Mesenchymal stem cell (in vitro differentiated cells and primary cell): ENCODE results near the gene PKIB.

Experiments
- DNase-seq: peaks from one replicate; pipeline ENCODE4 v3.0.0-alpha.2; 2013
- H2AFZ ChIP-seq: one replicate; pipeline ENCODE4 v1.6.1; 2013; ENCODE audit warnings: low read depth, mild to moderate bottlenecking, control low read depth, inconsistent platforms, low read length, moderate library complexity
- H2AK5ac ChIP-seq: 2 replicates; pipeline ENCODE4 v1.6.1; 2013; ENCODE audit warnings: low read length, moderate library complexity, mild to moderate bottlenecking, inconsistent platforms; ENCODE audit not compliant: severe bottlenecking
- H2BK120ac ChIP-seq: one replicate; pipeline ENCODE4 v1.6.1; 2013; ENCODE audit warnings: low read depth, mild to moderate bottlenecking, inconsistent platforms, low read length, moderate library complexity
- H2BK12ac ChIP-seq, 2 experiments: one replicate each; pipeline ENCODE4 v1.6.1; 2013; ENCODE audit warnings: inconsistent platforms in 2 of 2, low read length in 2 of 2, mild to moderate bottlenecking in 2 of 2, moderate library complexity in 2 of 2, control low read depth in 1 of 2
- H2BK15ac ChIP-seq: one replicate; pipeline ENCODE4 v1.6.1; 2013; ENCODE audit warnings: mild to moderate bottlenecking, low read depth, inconsistent platforms; ENCODE audit not compliant: poor library complexity, severe bottlenecking
- H2BK5ac ChIP-seq: 2 replicates; pipeline ENCODE4 v1.6.1; 2013; ENCODE audit warnings: low read depth, mild to moderate bottlenecking, low read length, control low read depth, inconsistent platforms; ENCODE audit not compliant: poor library complexity, severe bottlenecking
- H3K14ac ChIP-seq, 2 experiments: one replicate each; pipeline ENCODE4 v1.6.1; 2013; ENCODE audit warnings: inconsistent platforms in 2 of 2, low read length in 2 of 2, control low read depth in 1 of 2, mild to moderate bottlenecking in 1 of 2, moderate library complexity in 1 of 2
- H3K18ac ChIP-seq, 2 experiments: one replicate each; pipeline ENCODE4 v1.6.1; 2013; ENCODE audit warnings: inconsistent platforms in 2 of 2, low read length in 2 of 2, control low read depth in 1 of 2, low read depth in 1 of 2, mild to moderate bottlenecking in 1 of 2
- H3K23ac ChIP-seq, 2 experiments: one replicate each; pipeline ENCODE4 v1.6.1; 2013; ENCODE audit warnings: inconsistent platforms in 2 of 2, low read length in 2 of 2, mild to moderate bottlenecking in 2 of 2, moderate library complexity in 2 of 2, control low read depth in 1 of 2
- H3K27ac ChIP-seq: 2 replicates; pipeline ENCODE4 v1.5.1; 2013; ENCODE audit warnings: mild to moderate bottlenecking, moderate library complexity, low read length, control low read depth, inconsistent platforms; ENCODE audit not compliant: poor library complexity, severe bottlenecking
- H3K27me3 ChIP-seq, 2 experiments: 2 replicates each; pipeline versions ENCODE4 v1.6.1 to v1.7.0; 2013; ENCODE audit warnings: low read length in 2 of 2, mild to moderate bottlenecking in 2 of 2, moderate library complexity in 2 of 2, control low read depth in 1 of 2, inconsistent platforms in 1 of 2; ENCODE audit not compliant: control insufficient read depth in 1 of 2, insufficient read depth in 1 of 2
- H3K36me3 ChIP-seq, 2 experiments: 2 replicates each; pipeline versions ENCODE4 v1.6.1 to v1.7.0; 2013; ENCODE audit warnings: low read length in 2 of 2, control low read depth in 1 of 2, inconsistent platforms in 1 of 2, low read depth in 1 of 2, mild to moderate bottlenecking in 1 of 2; ENCODE audit not compliant: insufficient read depth in 2 of 2, control insufficient read depth in 1 of 2
- H3K4ac ChIP-seq, 2 experiments: one replicate each; pipeline ENCODE4 v1.6.1; 2013; ENCODE audit warnings: inconsistent platforms in 2 of 2, low read length in 2 of 2, mild to moderate bottlenecking in 2 of 2, moderate library complexity in 2 of 2, control low read depth in 1 of 2, low read depth in 1 of 2
- H3K4me1 ChIP-seq: 2 replicates; pipeline ENCODE4 v1.6.1; 2013; ENCODE audit warnings: low read depth, low read length, control low read depth; ENCODE audit not compliant: control insufficient read depth, insufficient read depth
- H3K4me2 ChIP-seq: 2 replicates; pipeline ENCODE4 v1.6.1; 2013; ENCODE audit warnings: low read length, mild to moderate bottlenecking, inconsistent platforms; ENCODE audit not compliant: poor library complexity, severe bottlenecking
- H3K4me3 ChIP-seq, 2 experiments: 2 replicates each; pipeline versions ENCODE4 v1.5.1 to v1.7.0; 2013; ENCODE audit warnings: low read length in 2 of 2, mild to moderate bottlenecking in 2 of 2, control low read depth in 1 of 2, low read depth in 1 of 2; ENCODE audit not compliant: insufficient read depth in 1 of 2
- H3K79me1 ChIP-seq: replicated peaks from 2 replicates; pipeline ENCODE4 v1.6.1; 2013; ENCODE audit warnings: mild to moderate bottlenecking, control low read depth, low read length, inconsistent platforms; ENCODE audit not compliant: poor library complexity, severe bottlenecking
- H3K9ac ChIP-seq: 2 replicates; pipeline ENCODE4 v1.7.0; 2013; ENCODE audit warnings: mild to moderate bottlenecking, low read length, moderate library complexity
- H3K9me3 ChIP-seq: 2 replicates; pipeline ENCODE4 v1.7.0; 2013; ENCODE audit warnings: mild to moderate bottlenecking, low read length; ENCODE audit not compliant: control insufficient read depth
- H4K8ac ChIP-seq: one replicate; pipeline ENCODE4 v1.6.1; 2013; ENCODE audit warnings: inconsistent platforms, mild to moderate bottlenecking, low read length, moderate library complexity
- H4K91ac ChIP-seq: one replicate; pipeline ENCODE4 v1.6.1; 2013; ENCODE audit warnings: mild to moderate bottlenecking, low read length, inconsistent platforms
- WGBS: methylation state at CpG from one replicate; pipeline ENCODE4 v1.1.7; 2013; ENCODE audit warnings: mixed read lengths; 5-methylcytosine and 5-hydroxymethylcytosine counted together

Gene PKIB

DNA sequence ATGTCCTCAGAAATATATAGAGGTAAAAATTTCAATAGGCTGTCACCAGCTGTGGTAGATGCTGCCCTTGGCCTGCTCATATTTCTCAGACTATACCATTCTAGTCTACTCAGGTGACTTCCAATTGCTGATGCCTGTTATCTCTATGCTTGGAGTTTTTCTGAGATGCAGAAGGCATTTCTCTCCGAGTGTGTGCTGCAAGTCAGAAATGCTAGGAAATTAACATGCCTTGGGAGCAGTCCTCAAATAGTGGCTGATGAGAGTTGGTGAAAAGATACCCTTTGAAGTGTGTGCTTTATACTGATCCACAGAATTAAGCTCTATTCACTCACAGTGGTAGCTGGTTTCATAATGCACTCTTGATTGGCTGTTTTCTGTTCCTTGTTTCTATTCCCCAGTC, 43.2 kb upstream of the PKIB start:
- Histone ChIP-seq H3K14ac (no peak overlapping the region), H3K4me3 (no peak overlapping the region), H3K9me3 (peaks cover 3% of the 10 kb centered on the region), H3K18ac (no peak overlapping the region), H3K4ac (no peak overlapping the region), H3K27me3 (no peaks in the 10 kb centered on the region), H2BK15ac (no peak overlapping the region), H2AFZ (no peak overlapping the region), H2BK120ac (no peak overlapping the region), H3K4me2 (no peak overlapping the region), H3K36me3 (no peaks in the 10 kb centered on the region), H4K8ac (no peak overlapping the region), H2BK5ac (no peak overlapping the region), H3K9ac (no peak overlapping the region), H2BK12ac (no peak overlapping the region), H2AK5ac (no peak overlapping the region), H3K79me1 (no peaks in the 10 kb centered on the region), H4K91ac (no peak overlapping the region), H3K23ac (no peak overlapping the region), H3K4me1 (peaks cover 10% of the 10 kb centered on the region), H3K27ac (no peak overlapping the region)
- DNase-seq, result no peak
- 92% methylated on average over 1 of the region's 1 CpG for WGBS

DNA sequence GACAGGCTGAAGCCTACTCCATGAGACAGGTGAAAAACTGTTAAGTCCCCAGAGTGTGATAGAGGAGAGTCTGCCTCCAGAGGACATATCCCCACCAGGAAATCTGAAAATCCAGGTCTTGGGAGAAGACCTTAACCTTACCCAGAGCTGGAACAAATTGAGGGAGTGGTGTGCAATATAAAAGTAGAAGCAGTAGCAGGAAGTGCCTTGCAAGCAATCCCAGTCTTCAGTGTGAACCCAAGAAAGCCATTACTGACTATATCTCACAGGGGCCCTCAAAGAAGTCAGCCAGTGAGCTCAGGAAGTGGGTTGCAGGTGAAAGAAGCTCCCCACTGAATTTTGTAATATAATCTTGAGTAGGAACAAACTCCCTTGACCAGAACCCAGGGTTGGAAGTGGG, 41.9 kb upstream of the PKIB start:
- H2BK120ac ChIP-seq, result no peak overlapping the region
- H3K79me1 ChIP-seq, result no peaks in the 10 kb centered on the region
- no peak overlapping the region for H2AFZ ChIP-seq
- no peak overlapping the region for H3K4me2 ChIP-seq
- H3K36me3 ChIP-seq, result no peaks in the 10 kb centered on the region
- H3K18ac ChIP-seq, result peak overlapping the region in 1 of 2 experiments; percentile 52
- peaks cover 10% of the 10 kb centered on the region for H3K4me1 ChIP-seq
- no peak overlapping the region for H2AK5ac ChIP-seq
- no peak overlapping the region for H3K14ac ChIP-seq
- H3K4me3 ChIP-seq, result no peak overlapping the region
- H3K9me3 ChIP-seq, result no peaks in the 10 kb centered on the region
- H2BK5ac ChIP-seq, result no peak overlapping the region
- no peak overlapping the region for H4K8ac ChIP-seq
- no peaks in the 10 kb centered on the region for H3K27me3 ChIP-seq
- DNase-seq, result no peak
- H3K4ac ChIP-seq, result no peak overlapping the region
- no peak overlapping the region for H3K23ac ChIP-seq
- H3K9ac ChIP-seq, result no peak overlapping the region
- H3K27ac ChIP-seq, result no peak overlapping the region
- H2BK15ac ChIP-seq, result no peak overlapping the region
- no peak overlapping the region for H2BK12ac ChIP-seq
- H4K91ac ChIP-seq, result no peak overlapping the region

DNA sequence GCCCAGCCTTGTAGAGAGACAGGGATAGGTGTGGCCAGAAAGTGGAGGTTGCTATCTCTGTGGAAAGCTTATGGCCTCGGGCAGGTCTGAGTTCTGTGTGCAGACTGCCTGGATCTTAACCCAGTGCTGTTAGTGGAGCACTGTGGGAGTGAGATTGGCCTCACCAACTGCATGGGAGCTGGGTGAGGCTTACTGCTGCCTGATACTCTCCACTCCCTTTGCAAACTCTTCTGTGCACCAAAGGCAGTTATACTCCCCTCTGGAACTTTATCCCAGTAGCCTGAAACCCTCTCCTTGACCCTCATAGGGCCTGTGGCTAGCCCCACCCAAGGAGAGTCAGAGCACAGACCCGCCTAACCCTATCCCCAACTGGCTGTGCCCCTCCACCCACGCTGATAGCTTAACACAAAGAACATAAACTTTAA, 41.4 kb upstream of the PKIB start:
- Histone ChIP-seq H3K23ac (no peak overlapping the region), H4K8ac (peak overlapping the region; percentile 14), H3K18ac (peak overlapping the region in 1 of 2 experiments; percentile 52), H3K14ac (peak overlapping the region in 1 of 2 experiments; percentile 84), H3K4me1 (peaks cover 10% of the 10 kb centered on the region), H3K79me1 (no peaks in the 10 kb centered on the region), H4K91ac (no peak overlapping the region), H3K4me3 (no peak overlapping the region), H3K4me2 (no peak overlapping the region), H2BK120ac (no peak overlapping the region), H2BK5ac (no peak overlapping the region), H3K4ac (no peak overlapping the region), H2BK12ac (no peak overlapping the region), H3K27me3 (no peaks in the 10 kb centered on the region), H3K9me3 (no peaks in the 10 kb centered on the region), H2BK15ac (no peak overlapping the region), H3K27ac (no peak overlapping the region), H2AFZ (no peak overlapping the region), H3K36me3 (no peaks in the 10 kb centered on the region), H2AK5ac (no peak overlapping the region), H3K9ac (no peak overlapping the region)
- WGBS, result 72% methylated on average over 3 of the region's 3 CpGs
- DNase-seq, result no peak

DNA sequence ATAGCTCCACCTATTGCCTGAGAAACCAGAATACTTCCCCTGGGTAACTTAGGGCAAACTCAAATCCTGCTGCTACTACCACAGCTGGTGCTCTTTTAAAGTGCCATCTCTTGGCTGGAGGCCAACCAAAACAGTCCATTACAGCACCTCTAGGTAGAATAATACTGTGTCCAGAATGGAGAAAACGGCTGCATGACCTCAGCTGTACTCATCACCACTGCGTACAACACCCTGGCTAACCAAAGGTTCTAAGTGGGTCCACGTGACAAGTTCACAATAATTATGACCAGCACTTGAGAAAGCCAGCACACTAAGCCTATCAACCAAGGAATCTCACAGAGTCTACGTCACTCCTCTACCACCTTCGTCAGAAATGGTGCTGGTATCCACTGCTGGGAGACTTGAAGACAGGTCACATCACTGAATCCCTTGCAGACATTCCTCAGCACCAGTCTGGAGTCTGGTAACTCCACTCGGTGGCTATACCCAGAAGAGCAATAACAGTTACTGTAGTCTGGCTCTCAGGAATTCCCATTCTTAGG, 40.9 kb upstream of the PKIB start:
- H3K4me3 ChIP-seq, result no peak overlapping the region

More for the DNA sequence above, 40.9 kb upstream of the PKIB start:
- no peak overlapping the region for H3K27ac ChIP-seq
- H2BK120ac ChIP-seq, result no peak overlapping the region
- H2BK15ac ChIP-seq, result no peak overlapping the region
- H4K8ac ChIP-seq, result no peak overlapping the region
- no peak overlapping the region for H2BK5ac ChIP-seq
- 80% methylated on average over 6 of the region's 6 CpGs for WGBS
- H3K36me3 ChIP-seq, result no peaks in the 10 kb centered on the region
- peak; percentile 6 for DNase-seq
- no peak overlapping the region for H3K9ac ChIP-seq
- no peak overlapping the region for H3K4ac ChIP-seq
- no peak overlapping the region for H3K14ac ChIP-seq
- no peak overlapping the region for H2BK12ac ChIP-seq
- H3K23ac ChIP-seq, result no peak overlapping the region
- H2AK5ac ChIP-seq, result no peak overlapping the region
- no peaks in the 10 kb centered on the region for H3K9me3 ChIP-seq
- no peaks in the 10 kb centered on the region for H3K27me3 ChIP-seq
- H3K18ac ChIP-seq, result no peak overlapping the region
- no peaks in the 10 kb centered on the region for H3K79me1 ChIP-seq
- H2AFZ ChIP-seq, result no peak overlapping the region
- H4K91ac ChIP-seq, result no peak overlapping the region
- H3K4me2 ChIP-seq, result no peak overlapping the region
- peaks cover 10% of the 10 kb centered on the region for H3K4me1 ChIP-seq
